ENCODE data around the gene TWSG1. TPM values are rescaled to one million over a fixed set of nuclear protein-coding genes. Genes with fewer than 3 reads are reported as not detected.
"Not testable (repeated sequence)": the region's sequence is repeated elsewhere in the genome, so short reads cannot be mapped to it uniquely, and the experiment has no call there.

TWSG1 gene
- total and polyA plus RNA-seq, 10 of the 15 experiments (the other 5 are each of a cell fraction or from before 2014, with no cell fraction given), result 11.1 to 45.1 (median 27.7) TPM

GRCh38 chr18:9366126-9366714, 31.6 kb downstream of the TWSG1 start:
- no peak overlapping the region for H3K4me2 ChIP-seq (ENCODE audit: control insufficient read depth, insufficient read depth)
- POLR2A ChIA-PET, result no interaction called here
- CTCF ChIA-PET, result no interaction called here
- no peak overlapping the region for H2AFZ ChIP-seq (ENCODE audit: control insufficient read depth, low read depth, low read length)
- no peak overlapping the region for H3K9ac ChIP-seq (ENCODE audit: control insufficient read depth, insufficient read depth, low read length)
- H3K27ac ChIP-seq (ENCODE audit: control insufficient read depth, insufficient read depth), result no peak overlapping the region
- H4K20me1 ChIP-seq (ENCODE audit: control insufficient read depth, insufficient read depth), result no peaks in the 10 kb centered on the region
- no peaks in the 10 kb centered on the region; the same call in 1 of the 3 replicates for H3K9me3 ChIP-seq (replicated peaks; ENCODE audit: control insufficient read depth, insufficient read depth, low read length)
- intact Hi-C loops (cut with micrococcal nuclease; ENCODE audit: unreplicated experiment), result no loop called here
- FAIRE-seq, result no peak
- ATAC-seq, result no peak
- in situ Hi-C loops (cut with MboI), result no loop called here
- peaks cover 3 to 6% of the 10 kb centered on the region in 2 experiments; a peak in 3 of 4 replicates for H3K36me3 ChIP-seq (ENCODE audit: control insufficient read depth in 2 of 2, insufficient read depth in 2 of 2, low read length in 1 of 2)
- WGBS (ENCODE audit: insufficient coverage, insufficient replicate concordance, low lambda C conversion rate, missing lambda C conversion rate), result 97% methylated on average over 6 of the region's 6 CpGs
- H3K4me1 ChIP-seq (ENCODE audit: control insufficient read depth, insufficient read depth, low read length), result no peaks in the 10 kb centered on the region
- DNase-seq (ENCODE audit: low read depth, low spot score), result no peak
- SMC1A ChIA-PET (ENCODE audit: uncharacterized antibody, unreplicated experiment), result no interaction called here
- H3K79me2 ChIP-seq (ENCODE audit: control insufficient read depth, insufficient read depth, low read length), result no peaks in the 10 kb centered on the region; the same call in 1 of the 2 replicates
- TF ChIP-seq CHD2 (IDR thresholded peaks at IDR 0.05; ENCODE audit: borderline replicate concordance, low read depth, low read length) (no peak), CREB1 (IDR thresholded peaks at IDR 0.05; ENCODE audit: low read depth) (no peak)
- no peak overlapping the region for H3K4me3 ChIP-seq
- RAD21 ChIA-PET (ENCODE audit: unreplicated experiment), result interaction anchor here (0.8 kb wide), 1 partner anchor 10 kb away, joined by 3 read pairs; no protein-coding TSS in a partner anchor
- no TSS peak for BruUV-seq (replicated peaks)
- H3K27me3 ChIP-seq (replicated peaks in 1 of 2; ENCODE audit: control insufficient read depth in 2 of 2, insufficient read depth in 2 of 2, low read length in 1 of 2), result no peaks in the 10 kb centered on the region

- BruUV-seq (replicated peaks); H3K27me3 ChIP-seq (replicated peaks in 1 of 2; ENCODE audit: control insufficient read depth in 2 of 2, insufficient read depth in 2 of 2, low read length in 1 of 2); H2AFZ ChIP-seq (ENCODE audit: control insufficient read depth, low read depth, low read length); FAIRE-seq; DNase-seq (ENCODE audit: low read depth, low spot score); H3K4me2 ChIP-seq (ENCODE audit: control insufficient read depth, insufficient read depth); H3K9ac ChIP-seq (ENCODE audit: control insufficient read depth, insufficient read depth, low read length); RAD21 ChIA-PET (ENCODE audit: unreplicated experiment); H3K79me2 ChIP-seq (ENCODE audit: control insufficient read depth, insufficient read depth, low read length); H3K4me1 ChIP-seq (ENCODE audit: control insufficient read depth, insufficient read depth, low read length); ATAC-seq; H3K9me3 ChIP-seq (replicated peaks; ENCODE audit: control insufficient read depth, insufficient read depth, low read length); intact Hi-C loops (cut with micrococcal nuclease; ENCODE audit: unreplicated experiment); in situ Hi-C loops (cut with MboI); H3K27ac ChIP-seq (ENCODE audit: control insufficient read depth, insufficient read depth); H3K36me3 ChIP-seq (ENCODE audit: control insufficient read depth in 2 of 2, insufficient read depth in 2 of 2, low read length in 1 of 2); H4K20me1 ChIP-seq (ENCODE audit: control insufficient read depth, insufficient read depth); H3K4me3 ChIP-seq: not testable (repeated sequence)
- POLR2A ChIA-PET, result interaction anchor here (1.1 kb wide), 1 partner anchor 14 kb away, joined by 3 read pairs; no protein-coding TSS in a partner anchor
- SMC1A ChIA-PET (ENCODE audit: uncharacterized antibody, unreplicated experiment), result interaction anchor here (1.4 kb wide), 1 partner anchor 9 kb away, joined by 3 read pairs; no protein-coding TSS in a partner anchor
- CTCF ChIA-PET, result interaction anchor here (0.8 to 0.9 kb wide), 2 partner anchors 9 to 12 kb away, joined by 3 read pairs; no protein-coding TSS in a partner anchor
- WGBS (ENCODE audit: insufficient coverage, insufficient replicate concordance, low lambda C conversion rate, missing lambda C conversion rate), result 83% methylated on average over 1 of the region's 1 CpG
Observed at GRCh38 chr18:9373254-9373653, 38.7 kb downstream of the TWSG1 start.
